Choroid plexus epithelial cell (primary cell): ENCODE measurements around the gene LRP4.

Source experiments
- DNase-seq: peaks from one replicate; pipeline ENCODE4 v3.0.0-alpha.2; 2010; ENCODE audit warnings: low read depth
- H3K4me3 ChIP-seq: 2 replicates; pipeline ENCODE4 v1.5.1; 2011; ENCODE audit warnings: low read depth, mild to moderate bottlenecking, control low read depth, low read length, moderate library complexity
- CTCF ChIP-seq: conservative IDR thresholded peaks from 2 replicates; pipeline ENCODE4 v1.5.1; 2011; ENCODE audit warnings: low read depth, mild to moderate bottlenecking, control low read depth, inconsistent platforms, low read length, moderate library complexity

Gene LRP4

GRCh38 chr11:46888636-46889035, 29.7 kb downstream of the LRP4 start:
- DNase-seq = no peak
- no peak overlapping the region for H3K4me3 ChIP-seq
- TF ChIP-seq CTCF = no peak

- DNase-seq = no peak
- no peak for TF ChIP-seq CTCF
- no peak overlapping the region for H3K4me3 ChIP-seq
Measured at GRCh38 chr11:46886211-46886610, 32.1 kb downstream of the LRP4 start.

GRCh38 chr11:46879056-46879585, 39.2 kb downstream of the LRP4 start:
- no peak for TF ChIP-seq CTCF
- no peak overlapping the region for H3K4me3 ChIP-seq
- DNase-seq = no peak

- H3K4me3 ChIP-seq = no peak overlapping the region
Measured at GRCh38 chr11:46877580-46877979, 40.8 kb downstream of the LRP4 start.

GRCh38 chr11:46876471-46876870, 41.9 kb downstream of the LRP4 start:
- no peak for TF ChIP-seq CTCF
- no peak overlapping the region for H3K4me3 ChIP-seq
- no peak for DNase-seq

More at GRCh38 chr11:46877580-46877979, 40.8 kb downstream of the LRP4 start:
- no peak for DNase-seq
- TF ChIP-seq CTCF = no peak

- TF ChIP-seq CTCF = no peak
- DNase-seq = no peak
Measured at GRCh38 chr11:46874586-46874985, 43.8 kb downstream of the LRP4 start.

GRCh38 chr11:46868912-46869311, 49.4 kb downstream of the LRP4 start:
- no peak overlapping the region for H3K4me3 ChIP-seq
- TF ChIP-seq CTCF = no peak
- DNase-seq = no peak

More at GRCh38 chr11:46874586-46874985, 43.8 kb downstream of the LRP4 start:
- H3K4me3 ChIP-seq = no peak overlapping the region
